ENCODE measurements around the gene ZNF423. TPM values are rescaled to one million over a fixed set of nuclear protein-coding genes. Genes with fewer than 3 reads are reported as not detected.

ZNF423 gene
- total RNA-seq, 6 experiments from 2014 or later: not detected

GRCh38 chr16:49487746-49488145 is 368.2 kb downstream of the ZNF423 start:
- Mint-ChIP-seq H3K9me3 (peaks cover 9% of the 10 kb centered on the region; the same call in 1 of the 2 replicates), H3K4me3 (no peak overlapping the region), H3K27me3 (ENCODE audit: insufficient read depth) (no peaks in the 10 kb centered on the region), H3K4me1 (ENCODE audit: low read depth) (no peaks in the 10 kb centered on the region), H3K27ac (no peak overlapping the region), H3K36me3 (ENCODE audit: low read depth) (no peaks in the 10 kb centered on the region)
- TF ChIP-seq, protein P1, sequence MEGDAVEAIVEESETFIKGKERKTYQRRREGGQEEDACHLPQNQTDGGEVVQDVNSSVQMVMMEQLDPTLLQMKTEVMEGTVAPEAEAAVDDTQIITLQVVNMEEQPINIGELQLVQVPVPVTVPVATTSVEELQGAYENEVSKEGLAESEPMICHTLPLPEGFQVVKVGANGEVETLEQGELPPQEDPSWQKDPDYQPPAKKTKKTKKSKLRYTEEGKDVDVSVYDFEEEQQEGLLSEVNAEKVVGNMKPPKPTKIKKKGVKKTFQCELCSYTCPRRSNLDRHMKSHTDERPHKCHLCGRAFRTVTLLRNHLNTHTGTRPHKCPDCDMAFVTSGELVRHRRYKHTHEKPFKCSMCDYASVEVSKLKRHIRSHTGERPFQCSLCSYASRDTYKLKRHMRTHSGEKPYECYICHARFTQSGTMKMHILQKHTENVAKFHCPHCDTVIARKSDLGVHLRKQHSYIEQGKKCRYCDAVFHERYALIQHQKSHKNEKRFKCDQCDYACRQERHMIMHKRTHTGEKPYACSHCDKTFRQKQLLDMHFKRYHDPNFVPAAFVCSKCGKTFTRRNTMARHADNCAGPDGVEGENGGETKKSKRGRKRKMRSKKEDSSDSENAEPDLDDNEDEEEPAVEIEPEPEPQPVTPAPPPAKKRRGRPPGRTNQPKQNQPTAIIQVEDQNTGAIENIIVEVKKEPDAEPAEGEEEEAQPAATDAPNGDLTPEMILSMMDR (IDR thresholded peaks at IDR 0.05): no peak
- DNase-seq: no peak

GRCh38 chr16:49486400-49486799 is 369.5 kb downstream of the ZNF423 start:
- peaks cover 7% of the 10 kb centered on the region; the same call in 1 of the 2 replicates for H3K9me3 Mint-ChIP-seq
- TF ChIP-seq, protein P1 (IDR thresholded peaks at IDR 0.05): no peak
- DNase-seq: no peak
- no peak overlapping the region for H3K4me3 Mint-ChIP-seq
- H3K27me3 Mint-ChIP-seq (ENCODE audit: insufficient read depth): no peaks in the 10 kb centered on the region
- no peak overlapping the region for H3K27ac Mint-ChIP-seq
- H3K36me3 Mint-ChIP-seq (ENCODE audit: low read depth): no peaks in the 10 kb centered on the region
- H3K4me1 Mint-ChIP-seq (ENCODE audit: low read depth): no peaks in the 10 kb centered on the region

- Mint-ChIP-seq H3K9me3 (peaks cover 3% of the 10 kb centered on the region; the same call in 1 of the 2 replicates), H3K27ac (no peak overlapping the region), H3K27me3 (ENCODE audit: insufficient read depth) (no peaks in the 10 kb centered on the region), H3K36me3 (ENCODE audit: low read depth) (no peaks in the 10 kb centered on the region), H3K4me3 (no peak overlapping the region), H3K4me1 (ENCODE audit: low read depth) (no peaks in the 10 kb centered on the region)
- no peak for DNase-seq
- TF ChIP-seq, protein P1 (IDR thresholded peaks at IDR 0.05): no peak
Measured at GRCh38 chr16:49485663-49486062, 370.2 kb downstream of the ZNF423 start.

GRCh38 chr16:49484936-49485335 is 371.0 kb downstream of the ZNF423 start:
- DNase-seq: no peak
- Mint-ChIP-seq H3K27me3 (ENCODE audit: insufficient read depth) (no peaks in the 10 kb centered on the region), H3K36me3 (ENCODE audit: low read depth) (no peaks in the 10 kb centered on the region), H3K27ac (no peak overlapping the region), H3K4me1 (ENCODE audit: low read depth) (no peaks in the 10 kb centered on the region), H3K9me3 (peaks cover 3% of the 10 kb centered on the region; the same call in 1 of the 2 replicates), H3K4me3 (no peak overlapping the region)
- TF ChIP-seq, protein P1 (IDR thresholded peaks at IDR 0.05): no peak

- H3K36me3 Mint-ChIP-seq (ENCODE audit: low read depth): no peaks in the 10 kb centered on the region
- TF ChIP-seq, protein P1 (IDR thresholded peaks at IDR 0.05): no peak
- H3K4me3 Mint-ChIP-seq: no peak overlapping the region
- no peaks in the 10 kb centered on the region for H3K4me1 Mint-ChIP-seq (ENCODE audit: low read depth)
- DNase-seq: no peak
- no peaks in the 10 kb centered on the region for H3K27me3 Mint-ChIP-seq (ENCODE audit: insufficient read depth)
- H3K9me3 Mint-ChIP-seq: peaks cover 3% of the 10 kb centered on the region; the same call in 1 of the 2 replicates
- H3K27ac Mint-ChIP-seq: no peak overlapping the region
Measured at GRCh38 chr16:49484451-49484849, 371.5 kb downstream of the ZNF423 start.
